NCI-H2227 (cell line): ENCODE results near the gene PITX3.
"Not testable (repeated sequence)": the region's sequence is repeated elsewhere in the genome, so short reads cannot be mapped to it uniquely, and the experiment has no call there.

Experiments used
- DNase-seq: peaks from one replicate; lab custom pipeline; 2025; ENCODE audit not compliant: unreplicated experiment; lab: John Stamatoyannopoulos, UW

PITX3 gene

DNA sequence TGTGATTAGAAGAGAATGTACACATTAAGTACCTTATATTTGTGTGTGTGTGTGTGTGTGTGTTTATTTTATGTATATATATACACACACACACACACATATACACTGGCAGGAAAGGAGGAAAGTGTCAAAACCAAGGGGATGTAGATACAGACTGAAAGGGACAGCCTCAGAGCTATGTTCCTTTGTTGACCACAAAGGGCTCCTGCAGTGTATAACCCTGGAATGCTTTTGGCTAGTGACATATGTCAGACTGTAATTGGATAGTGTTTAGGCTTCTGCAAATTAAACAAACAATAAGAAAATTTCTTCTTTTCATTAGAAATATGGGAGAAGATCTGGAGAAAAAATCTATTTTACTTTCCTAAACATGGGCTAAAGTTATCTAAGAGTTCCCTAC is 19.9 kb upstream of the PITX3 start:
- DNase-seq, result no peak

DNA sequence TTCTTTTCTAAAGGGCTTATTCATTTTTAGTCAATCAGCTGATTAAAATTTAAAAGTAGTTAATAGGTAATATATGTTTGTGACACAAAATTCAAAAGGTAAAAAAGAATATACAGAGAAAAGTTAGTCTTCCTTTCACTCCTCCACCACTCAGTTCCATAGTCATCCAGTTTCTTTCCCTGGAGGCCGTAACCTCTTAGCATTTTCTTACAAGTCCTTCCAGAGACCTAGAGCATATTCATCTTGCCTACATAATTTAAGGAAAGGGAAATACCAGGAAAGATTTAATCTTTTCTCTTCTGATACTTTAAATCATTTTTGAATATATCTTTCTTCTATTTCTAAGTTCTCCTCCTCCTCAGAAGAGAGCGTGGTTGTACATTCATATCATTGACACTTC is 14.1 kb upstream of the PITX3 start:
- no peak for DNase-seq

DNA sequence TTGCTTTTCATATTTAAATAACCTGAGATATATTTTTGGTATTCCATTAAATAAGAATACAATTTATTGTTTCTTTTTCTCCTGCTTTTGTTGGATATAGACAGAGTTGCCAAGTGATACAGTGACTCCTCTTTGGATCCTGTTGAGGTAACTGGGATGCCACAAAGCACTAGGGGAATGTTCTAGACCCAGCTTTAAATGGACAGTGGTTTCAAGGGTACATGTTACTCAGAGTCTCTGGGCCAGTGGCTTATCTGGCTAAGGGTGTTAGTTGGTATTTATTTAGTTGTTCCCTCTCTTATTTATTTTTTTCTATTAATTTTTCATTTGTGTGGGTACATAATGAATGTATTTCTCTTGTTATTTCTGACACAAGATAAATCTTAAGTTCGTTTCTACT is 13.1 kb upstream of the PITX3 start:
- no peak for DNase-seq

DNA sequence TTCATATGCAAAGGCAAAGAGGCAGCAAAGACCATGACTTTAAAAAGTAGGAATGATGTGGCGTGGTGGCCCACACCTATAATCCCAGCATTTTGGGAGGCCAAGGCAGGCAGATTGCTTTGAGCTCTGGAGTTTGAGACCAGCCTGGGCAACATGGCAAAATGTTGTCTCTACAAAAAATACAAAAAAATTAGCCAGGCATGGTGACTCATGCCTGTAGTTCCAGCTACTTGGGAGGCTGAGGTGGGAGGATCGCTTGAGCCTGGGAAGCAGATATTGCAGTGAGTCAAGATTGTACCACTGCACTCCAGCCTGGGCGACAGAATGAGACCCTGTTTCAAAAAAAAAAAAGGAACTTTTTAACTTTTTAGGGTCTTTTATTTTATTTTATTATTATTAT is 11.2 kb upstream of the PITX3 start:
- DNase-seq, result not testable (repeated sequence)

DNA sequence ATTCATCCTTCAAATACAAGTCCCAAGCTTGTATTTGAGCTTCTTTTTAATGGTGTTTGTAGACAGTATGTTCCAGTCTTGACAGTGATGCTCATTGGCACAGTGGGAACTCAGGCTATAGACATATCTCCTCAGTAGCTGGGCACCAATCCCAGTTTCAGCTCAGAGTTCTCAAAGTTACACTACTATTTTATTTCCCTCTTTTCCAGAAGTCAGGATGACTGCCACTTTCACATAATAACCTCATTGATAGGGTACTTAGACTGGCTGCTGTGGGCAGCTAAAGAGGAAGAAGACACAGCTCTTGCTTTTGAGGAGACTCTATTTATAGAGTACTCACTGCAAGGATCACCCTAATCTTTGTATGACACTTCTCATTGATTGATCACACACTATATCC is 6.4 kb upstream of the PITX3 start:
- DNase-seq, result no peak

DNA sequence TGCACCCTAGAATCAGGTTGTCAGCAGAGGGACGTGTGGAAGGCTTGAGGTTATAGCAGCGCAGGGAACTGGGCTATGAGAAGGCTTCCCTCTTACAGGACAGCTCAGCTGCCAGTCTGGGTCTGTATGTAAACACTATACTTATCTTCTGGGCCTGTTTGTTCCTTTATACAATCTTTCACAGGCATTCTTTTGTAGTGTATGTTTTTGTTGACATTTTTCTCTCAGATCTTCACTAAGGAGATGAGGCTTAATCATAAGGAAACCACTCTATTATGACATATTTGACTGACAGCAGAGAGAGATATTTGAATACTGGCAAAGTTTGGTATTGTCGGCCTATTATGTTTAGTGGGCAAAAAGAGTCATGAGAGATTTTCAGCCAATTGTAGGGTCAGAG is 4.9 kb upstream of the PITX3 start:
- no peak for DNase-seq

DNA sequence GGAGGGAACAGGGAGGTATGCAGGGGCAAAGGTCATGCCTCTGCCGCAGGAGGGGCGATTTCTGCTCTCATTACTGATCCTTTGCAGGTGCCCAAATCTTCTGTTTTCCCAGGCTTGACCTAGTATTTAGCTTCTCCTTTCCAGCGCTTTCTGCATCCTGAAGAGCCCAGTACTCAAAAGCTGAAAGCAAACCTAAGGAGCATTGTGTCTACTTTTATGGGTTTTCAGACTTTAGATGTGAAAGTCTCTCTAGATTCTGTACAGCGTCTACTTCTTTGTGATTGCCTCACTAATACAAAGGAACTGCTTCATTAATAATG is 4.6 kb upstream of the PITX3 start:
- no peak for DNase-seq

DNA sequence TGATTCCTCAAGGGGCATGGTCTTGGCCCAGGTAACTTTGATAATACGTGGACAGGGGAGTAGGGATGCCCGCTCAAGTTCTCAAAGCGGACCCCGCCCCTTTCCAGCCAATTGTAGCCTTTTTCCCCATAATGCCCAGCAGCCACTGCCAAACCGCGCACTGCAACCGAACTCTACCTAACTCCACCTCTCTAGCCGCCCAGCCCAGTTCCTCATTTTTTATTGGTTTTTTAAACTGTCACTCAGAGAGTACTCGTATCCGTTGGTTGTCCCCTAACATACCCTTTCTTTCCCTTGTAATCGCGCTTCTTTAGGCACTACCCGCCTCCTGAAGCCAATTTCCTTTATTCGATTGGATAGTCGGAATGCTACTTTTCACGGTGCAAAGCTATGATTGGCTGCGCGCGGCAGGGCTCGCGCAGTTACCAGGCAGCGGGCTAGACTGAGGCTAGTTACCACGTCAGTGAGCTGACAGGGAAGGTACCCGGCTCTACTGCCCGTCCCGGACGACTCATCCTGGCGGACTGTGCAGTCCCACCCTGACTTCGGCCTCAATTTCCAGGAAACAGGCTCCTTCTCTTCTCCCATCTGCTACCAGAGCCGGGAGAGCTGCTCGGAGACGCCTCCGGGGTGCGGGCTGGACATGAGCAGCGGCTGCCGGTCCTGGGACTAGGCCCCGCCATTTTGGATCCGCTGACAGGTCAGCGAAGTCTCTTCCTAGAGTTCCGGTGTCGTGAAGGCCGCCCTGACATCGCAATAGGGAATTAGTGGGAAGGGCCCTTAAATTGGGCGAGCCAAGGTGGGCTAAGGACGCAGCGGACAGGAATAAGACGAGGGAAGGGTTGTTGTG is 4.0 kb upstream of the PITX3 start, which contains the start of gene GBF1:
Gene GBF1, plus strand, starts transcription at position 451 of the 850 bp plus-strand sequence. CDS start 13,407 bp downstream, outside the sequence.
- DNase-seq, result peak; percentile 99

DNA sequence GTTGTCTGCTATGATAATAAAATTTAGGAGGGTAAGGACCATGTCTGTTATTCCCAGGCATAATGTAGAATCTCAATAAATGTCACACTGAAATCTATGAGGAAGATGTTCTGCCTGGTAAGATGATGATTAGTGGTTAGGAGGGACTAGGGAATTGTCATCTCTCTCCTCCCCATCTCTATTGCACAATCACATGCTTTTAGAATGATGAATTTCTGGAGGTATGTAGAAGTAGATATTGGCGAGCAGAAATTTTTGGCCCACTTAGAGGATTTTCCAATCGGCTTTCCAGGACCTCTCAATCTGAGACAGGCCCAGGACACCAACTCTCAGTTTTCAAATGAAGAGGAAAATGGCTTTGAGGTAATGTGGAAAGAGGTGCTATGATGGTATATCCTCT is 2.0 kb upstream of the PITX3 start:
- DNase-seq, result no peak

DNA sequence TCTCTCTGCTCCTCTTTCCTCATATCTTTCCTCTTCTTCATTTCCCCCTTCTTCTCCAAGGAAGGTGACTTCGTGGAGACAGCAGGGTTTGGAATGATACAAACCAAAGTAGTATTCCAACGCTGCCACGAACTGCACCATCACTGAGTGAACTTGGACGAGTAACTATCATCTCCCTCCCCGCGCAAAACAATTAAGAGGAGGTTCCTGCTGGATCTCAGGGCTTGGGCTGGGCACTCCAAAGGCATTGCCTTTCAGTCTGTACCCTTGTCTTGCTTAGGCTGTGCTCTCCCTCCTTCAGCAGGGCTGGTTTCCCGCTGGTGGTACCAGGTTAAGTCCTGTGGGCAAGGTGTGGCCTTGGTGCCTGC is 790 bp upstream of the PITX3 start:
- DNase-seq, result no peak

DNA sequence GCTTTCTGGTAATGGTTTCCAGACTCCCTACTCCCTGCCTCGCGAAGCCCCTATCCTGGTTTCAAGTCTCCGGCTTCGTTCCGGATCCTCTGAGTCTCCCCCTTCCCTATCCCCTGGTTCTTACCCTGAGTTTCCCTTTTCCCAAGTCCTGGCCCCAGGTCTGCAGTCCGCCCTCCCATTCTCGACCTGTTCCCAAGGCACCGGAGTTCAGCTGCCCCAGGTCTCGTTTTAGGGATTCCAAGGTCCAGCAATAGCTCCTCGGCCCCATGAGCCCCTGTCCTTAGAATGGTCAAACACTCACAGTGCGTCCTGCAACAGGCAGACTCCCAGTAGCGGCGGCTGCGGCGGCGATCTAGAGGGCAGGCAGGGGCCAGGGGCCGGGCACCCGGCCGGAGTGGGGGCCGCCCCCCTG is 274 bp downstream of the PITX3 start:
- no peak for DNase-seq

DNA sequence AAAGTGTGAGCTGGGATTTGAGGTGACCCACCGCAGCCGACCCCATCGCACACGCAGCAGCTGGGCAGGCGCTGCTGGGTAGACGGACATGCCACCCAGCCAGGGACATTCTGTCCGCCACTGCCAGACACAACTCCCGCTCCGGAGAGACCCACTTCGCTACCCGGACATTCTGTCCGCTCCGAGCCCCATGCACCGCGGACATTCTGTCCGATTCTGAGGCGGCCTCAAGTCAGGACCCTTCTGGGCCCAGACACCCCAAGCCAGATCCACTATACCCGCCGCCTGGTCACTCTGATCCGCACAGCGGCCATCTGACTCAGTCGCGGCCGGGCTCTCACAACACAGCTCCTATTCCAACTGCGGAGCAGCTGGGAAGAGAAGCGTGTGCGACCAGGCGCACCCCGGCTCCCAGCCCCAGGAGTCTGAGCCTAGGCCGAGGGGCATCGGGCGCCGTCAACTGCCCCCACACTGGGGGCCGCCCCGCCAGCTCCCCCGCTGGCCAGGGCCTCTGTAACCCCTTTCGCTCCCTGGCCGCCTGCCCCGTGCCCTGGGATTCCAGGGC is 763 bp downstream of the PITX3 start:
- DNase-seq, result no peak

DNA sequence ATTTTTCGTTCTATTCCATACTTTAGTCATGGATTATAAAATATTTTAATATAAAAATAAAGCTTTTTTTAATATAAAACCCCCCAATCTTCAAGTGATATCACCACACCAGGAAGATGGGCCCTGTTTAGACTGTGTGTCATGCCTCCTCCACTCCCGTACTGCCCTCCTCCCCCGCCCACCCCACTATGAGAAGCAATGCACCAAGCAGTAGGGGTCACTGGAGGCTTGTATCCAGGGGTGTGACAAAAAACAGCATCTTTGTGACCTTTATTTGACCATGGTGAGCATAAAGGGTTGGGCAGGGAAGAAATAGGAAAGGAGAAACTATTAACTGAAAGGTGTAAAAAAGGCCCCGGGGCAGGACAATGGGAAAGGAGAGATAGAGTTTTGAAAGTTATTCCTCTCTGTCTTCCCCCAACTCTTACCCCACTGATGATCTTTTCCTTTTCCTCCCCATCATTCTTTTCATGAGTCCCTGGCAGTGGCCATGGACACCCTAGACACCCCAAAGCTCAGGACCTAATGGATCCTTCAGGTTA is 3.5 kb downstream of the PITX3 start:
- DNase-seq, result no peak

DNA sequence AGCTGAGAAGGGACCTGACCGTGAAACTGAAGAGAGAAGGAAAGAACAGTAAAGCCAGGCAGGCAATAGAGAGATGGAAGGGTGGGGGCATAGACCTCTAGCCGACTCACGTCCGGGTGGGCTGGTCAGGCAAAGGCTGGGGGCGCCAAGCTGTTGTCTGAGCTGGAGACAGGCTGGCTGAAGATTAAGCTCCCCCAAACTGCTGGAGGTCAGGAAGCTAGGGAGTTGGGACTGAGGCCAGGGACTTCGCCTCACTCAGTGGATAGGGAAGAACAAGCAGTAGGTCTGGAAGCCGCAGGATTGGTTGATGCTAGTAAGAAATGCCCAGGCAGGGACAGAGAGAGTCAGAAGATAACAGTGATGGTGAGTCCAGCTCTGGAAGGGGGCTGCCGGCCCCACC is 5.3 kb downstream of the PITX3 start:
- DNase-seq, result no peak

DNA sequence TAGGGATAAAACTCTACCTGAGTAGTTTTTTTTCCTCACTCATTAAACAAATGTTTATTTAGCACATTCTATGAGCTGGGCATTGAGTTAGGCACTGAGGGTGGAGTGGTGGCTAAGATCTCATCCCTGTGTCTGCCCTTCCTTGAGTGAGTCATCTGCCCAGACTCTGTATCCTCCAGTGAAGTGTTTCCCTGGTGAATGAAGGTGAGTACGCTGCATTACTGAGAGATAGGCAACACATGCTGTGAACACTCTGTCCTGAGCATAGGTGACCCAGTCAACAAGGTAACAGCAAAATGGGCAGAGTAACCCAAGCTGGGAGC is 5.8 kb downstream of the PITX3 start:
- no peak for DNase-seq

DNA sequence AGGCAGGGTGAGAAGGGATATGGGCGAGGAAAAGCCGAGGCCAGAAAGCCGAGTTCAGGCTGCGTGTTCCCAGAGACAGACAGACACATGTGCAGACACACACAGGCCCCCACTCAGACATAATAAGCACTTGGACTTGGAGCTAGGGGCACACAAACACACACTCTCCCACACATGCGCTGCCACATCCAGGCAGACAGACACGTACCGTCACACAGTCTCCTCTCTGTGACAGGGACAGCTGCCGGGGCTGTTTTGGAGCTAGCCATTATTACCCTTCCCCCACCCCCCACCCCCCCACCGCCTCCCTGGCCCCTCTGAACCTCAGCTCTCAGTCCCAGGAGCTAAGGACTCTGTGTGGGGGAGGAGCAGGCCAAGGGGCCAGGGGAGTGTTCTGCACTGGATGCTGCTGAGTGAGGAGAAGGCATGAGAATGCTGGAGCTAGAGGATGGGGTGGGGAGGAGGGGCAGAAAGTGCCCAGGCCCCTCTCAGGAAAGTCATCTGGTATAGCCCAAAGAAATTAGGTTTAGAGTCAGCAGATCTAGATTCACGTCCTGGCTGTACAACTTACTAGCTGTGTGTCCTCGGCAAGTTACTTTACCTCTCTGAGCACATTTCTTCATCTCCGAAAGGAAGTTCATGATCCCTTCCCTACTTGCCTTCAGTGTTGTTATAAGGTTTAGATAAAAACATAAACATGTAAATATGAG is 6.3 kb downstream of the PITX3 start:
- DNase-seq, result peak; percentile 3

DNA sequence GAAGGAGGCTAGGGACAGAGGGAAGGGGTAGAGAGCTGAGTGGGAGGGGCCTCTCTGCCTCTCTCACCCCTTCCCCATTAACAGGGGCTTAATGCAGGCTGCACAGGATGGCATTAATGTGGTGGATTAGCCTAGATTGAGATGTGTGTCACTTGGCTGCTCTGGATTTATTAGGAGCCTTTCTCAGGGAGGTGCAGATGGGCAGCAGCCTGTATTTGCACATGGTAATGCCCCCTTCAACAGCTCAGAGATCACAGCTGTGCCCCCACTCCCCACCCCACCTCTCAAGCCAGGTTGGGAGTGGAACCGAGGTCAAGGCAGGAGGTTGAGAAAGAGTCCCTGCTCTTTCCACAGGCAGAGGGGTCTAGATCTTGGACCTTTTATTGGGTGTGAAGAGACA is 7.3 kb downstream of the PITX3 start:
- no peak for DNase-seq

DNA sequence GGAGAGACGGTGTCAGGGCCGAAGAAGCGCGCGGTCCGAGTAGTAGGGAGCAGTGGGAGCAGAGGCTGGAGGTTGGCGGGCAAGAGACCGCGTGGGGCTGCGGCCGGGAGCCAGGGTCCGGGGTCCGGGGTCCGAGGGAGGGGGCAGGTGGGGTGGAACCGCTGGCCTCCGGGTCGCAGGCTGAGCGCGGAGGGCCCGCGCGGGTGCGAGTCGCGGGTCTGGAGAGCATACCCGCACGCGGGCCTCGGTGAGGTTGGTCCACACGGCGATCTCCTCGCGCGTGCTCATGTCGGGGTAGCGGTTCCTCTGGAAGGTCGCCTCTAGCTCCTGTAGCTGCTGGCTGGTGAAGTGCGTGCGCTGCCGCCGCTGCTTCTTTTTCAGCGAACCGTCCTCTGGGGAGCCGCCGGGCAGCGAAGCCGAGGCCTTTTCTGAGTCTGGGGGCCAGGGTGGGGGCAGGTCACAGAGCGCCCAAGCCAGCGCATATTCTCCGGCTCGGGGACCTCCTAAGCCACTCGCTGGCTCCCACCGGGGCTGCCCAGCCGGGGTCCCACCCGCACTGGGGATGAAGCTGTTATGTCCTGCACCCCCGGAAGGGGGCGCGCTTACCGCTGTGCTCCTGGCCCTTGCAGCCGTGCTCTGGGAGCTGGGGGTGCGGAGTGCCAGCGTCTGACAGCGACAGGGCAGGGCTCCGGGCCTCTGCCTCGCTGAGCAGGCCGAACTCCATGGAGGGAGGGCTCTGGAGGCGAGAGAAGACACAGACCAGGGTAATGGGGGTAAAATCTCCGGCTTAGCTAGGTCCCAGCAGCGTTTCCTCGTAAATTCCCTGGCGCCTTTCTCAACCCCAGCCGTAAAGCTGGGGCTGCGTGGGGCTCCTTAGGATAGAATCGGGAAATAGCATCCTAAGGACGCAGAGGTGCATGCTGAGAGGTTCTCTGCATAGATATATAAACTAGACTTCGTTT is 9.7 kb downstream of the PITX3 start:
- peak; percentile 61 for DNase-seq

DNA sequence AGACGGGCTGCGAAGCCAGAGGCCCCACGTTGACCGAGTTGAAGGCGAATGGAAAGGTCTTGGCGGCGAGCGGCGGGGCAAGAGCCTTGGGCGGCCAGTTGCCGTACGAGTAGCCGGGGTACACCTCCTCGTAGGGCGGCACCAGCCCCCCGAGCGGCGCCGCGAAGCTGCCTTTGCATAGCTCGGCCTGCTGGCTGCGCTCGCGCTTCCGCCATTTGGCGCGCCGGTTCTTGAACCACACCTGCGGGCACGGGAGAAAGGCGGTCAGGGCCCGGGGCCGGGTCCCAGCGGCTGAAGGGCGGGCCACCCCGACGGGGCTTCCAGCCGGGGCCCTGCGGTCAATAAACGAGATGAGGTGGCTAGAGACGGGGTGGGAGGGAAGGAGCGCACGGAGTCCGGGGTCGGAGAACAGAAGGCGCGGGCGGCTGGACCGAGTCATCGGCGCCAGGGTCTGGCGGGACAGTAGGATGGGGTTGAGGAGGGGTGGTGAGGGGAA is 10.4 kb downstream of the PITX3 start:
- peak; percentile 69 for DNase-seq

DNA sequence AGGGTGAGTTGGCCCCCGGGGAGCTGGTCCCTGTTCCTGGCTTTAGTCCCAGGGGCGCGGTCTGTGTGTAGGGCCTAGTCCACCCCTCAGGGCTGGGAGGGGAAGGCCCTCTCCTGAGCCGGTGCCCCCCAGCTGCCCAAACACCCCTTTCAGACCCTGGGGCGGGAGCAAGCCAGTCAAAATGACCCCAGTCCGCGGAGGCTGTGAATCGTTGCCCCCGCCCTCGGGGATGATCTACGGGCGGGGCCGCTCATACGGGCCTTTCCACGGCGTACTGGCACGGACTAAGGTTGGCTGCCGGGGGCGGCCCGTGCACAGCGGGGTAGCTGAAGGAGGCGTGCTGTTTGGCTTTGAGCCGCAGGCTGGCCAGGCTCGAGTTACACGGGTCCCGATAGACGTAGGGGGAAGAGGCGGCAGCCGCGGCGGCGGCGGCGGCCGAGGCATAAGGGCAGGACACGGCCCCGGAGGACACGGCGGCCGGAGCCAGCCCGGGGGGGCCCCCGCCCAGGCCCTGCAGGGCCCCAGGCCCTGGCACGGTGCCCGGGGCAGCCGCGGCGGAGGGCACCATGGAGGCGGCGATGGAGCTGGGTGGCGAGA is 10.9 kb downstream of the PITX3 start:
- DNase-seq, result peak; percentile 76
